PC-3 (cell line): Measurements from ENCODE around the gene PRICKLE1. TPM values are rescaled to one million over a fixed set of nuclear protein-coding genes. Genes with fewer than 3 reads are reported as not detected.

ENCODE experiments used
- ATAC-seq: fragments of 200-7000 bp; cut with Tn5 transposase; 2 replicates; pipeline ENCODE4 v1.9.1; 2020; ENCODE audit warnings: mild to moderate bottlenecking, moderate library complexity
- BruUV-seq: library from RNA; stranded (reverse); fragments of 400-500 nt; replicated peaks from 2 replicates; lab custom pipeline; 2021; lab: Mats Ljungman, UMichigan
- CTCF ChIA-PET: fragments of 300-600 bp; sonication (Branson Sonifier 250); formaldehyde crosslinking; loops from one replicate; lab custom pipeline; 2022; ENCODE audit warnings: antibody characterized with exemption; lab: Charles Lee
- POLR2A ChIA-PET: fragments of 300-600 bp; sonication (Branson Sonifier 250); formaldehyde crosslinking; loops from one replicate; lab custom pipeline; 2022; ENCODE audit warnings: antibody characterized with exemption; ENCODE audit not compliant: unreplicated experiment; lab: Charles Lee
- DNase-seq: peaks from one replicate; pipeline ENCODE4 v3.0.0-alpha.2; 2015
- H2AFZ ChIP-seq: fragments of 300-600 bp; sonication (generic); 2 replicates; pipeline ENCODE4 v1.6.0; 2016; ENCODE audit warnings: antibody characterized with exemption, low read length
- H3F3A ChIP-seq: fragments of 300-600 bp; sonication (generic); one replicate; pipeline ENCODE4 v1.6.0; 2017; ENCODE audit warnings: antibody characterized with exemption, low read length, control low read depth, mild to moderate bottlenecking; ENCODE audit not compliant: unreplicated experiment
- H3K27ac ChIP-seq: fragments of 300-600 bp; sonication (generic); 2 replicates; pipeline ENCODE4 v1.5.1; 2016; ENCODE audit warnings: mild to moderate bottlenecking, low read length
- H3K27me3 ChIP-seq: fragments of 300-600 bp; sonication (generic); 2 replicates; pipeline ENCODE4 v1.6.1; 2016; ENCODE audit warnings: low read length, mixed read lengths
- H3K36me3 ChIP-seq: fragments of 300-600 bp; sonication (generic); 2 replicates; pipeline ENCODE4 v1.6.1; 2016; ENCODE audit warnings: low read depth, mixed run types, low read length, mixed read lengths
- H3K4me1 ChIP-seq: fragments of 300-600 bp; sonication (generic); 2 replicates; pipeline ENCODE4 v1.5.1; 2016; ENCODE audit warnings: low read length; ENCODE audit not compliant: insufficient read depth
- H3K4me2 ChIP-seq: fragments of 300-600 bp; sonication (generic); 2 replicates; pipeline ENCODE4 v1.6.0; 2016; ENCODE audit warnings: low read length
- H3K4me3 ChIP-seq: fragments of 300-600 bp; sonication (generic); 2 replicates; pipeline ENCODE4 v1.5.1; 2016; ENCODE audit warnings: mild to moderate bottlenecking, low read length, mixed read lengths
- H3K79me2 ChIP-seq: fragments of 300-600 bp; sonication (generic); 2 replicates; pipeline ENCODE4 v1.6.1; 2017; ENCODE audit warnings: low read length, mixed read lengths
- H3K9ac ChIP-seq: fragments of 300-600 bp; sonication (generic); 2 replicates; pipeline ENCODE4 v1.6.0; 2016; ENCODE audit warnings: mild to moderate bottlenecking, low read length
- H3K9me2 ChIP-seq: fragments of 300-600 bp; sonication (generic); replicated peaks from 2 replicates; pipeline ENCODE4 v1.6.1; 2016; ENCODE audit warnings: mixed run types, low read length, mixed read lengths
- H3K9me3 ChIP-seq: fragments of 300-600 bp; sonication (generic); 2 replicates; pipeline ENCODE4 v1.6.1; 2016; ENCODE audit warnings: low read length, mixed read lengths
- H4K20me1 ChIP-seq: fragments of 300-600 bp; sonication (generic); 2 replicates; pipeline ENCODE4 v1.6.1; 2016; ENCODE audit warnings: low read length, mixed read lengths
- CTCF ChIP-seq: fragments of 300-600 bp; sonication (generic); conservative IDR thresholded peaks from 2 replicates; pipeline ENCODE4 v1.5.1; 2017; ENCODE audit warnings: antibody characterized with exemption, low read depth, mild to moderate bottlenecking, low read length
- EZH2 ChIP-seq: fragments of 300-600 bp; sonication (generic); IDR thresholded peaks from one replicate; pipeline ENCODE4 v1.6.1; 2017; ENCODE audit warnings: antibody characterized with exemption, mild to moderate bottlenecking, low read length; ENCODE audit not compliant: unreplicated experiment
- EZH2phosphoT487 ChIP-seq: fragments of 300-600 bp; sonication (generic); IDR thresholded peaks from 2 replicates; pipeline ENCODE4 v1.6.1; 2018; ENCODE audit warnings: mild to moderate bottlenecking, antibody characterized with exemption, low read length, borderline replicate concordance
- intact Hi-C: fragments of 100-400 bp; cut with micrococcal nuclease; formaldehyde crosslinking; loops from 2 replicates; pipeline ENCODE4 v1.9.0; 2023
- total RNA-seq: library from RNA; depleted of rRNA; stranded (reverse); fragments of >200 nt; gene quantifications from 2 replicates; pipeline ENCODE4 v1.2.3, GENCODE V29; 2014

Gene PRICKLE1
- total RNA-seq, 1 experiment from 2014 or later = 17.2 TPM

- no peak overlapping the region for H3K9ac ChIP-seq
- H2AFZ ChIP-seq = no peak overlapping the region
- H3K4me2 ChIP-seq = no peak overlapping the region
- H3K27ac ChIP-seq = no peak overlapping the region
- POLR2A ChIA-PET = no interaction called here
- H3K79me2 ChIP-seq = no peaks in the 10 kb centered on the region
- no peaks in the 10 kb centered on the region for H3K9me2 ChIP-seq
- no peak for TF ChIP-seq EZH2phosphoT487
- TF ChIP-seq CTCF = no peak
- TF ChIP-seq EZH2 = no peak
- H3K36me3 ChIP-seq = no peaks in the 10 kb centered on the region
- intact Hi-C loops = no loop called here
- ATAC-seq = no peak
- H3K27me3 ChIP-seq = no peaks in the 10 kb centered on the region
- no peak for DNase-seq
- no peaks in the 10 kb centered on the region for H3K9me3 ChIP-seq
- BruUV-seq = no TSS peak
- H3K4me3 ChIP-seq = no peak overlapping the region
- H3K4me1 ChIP-seq = no peaks in the 10 kb centered on the region
- CTCF ChIA-PET = interaction anchor here (0.6 kb wide), 1 partner anchor 795 kb away, joined by 3 read pairs; no protein-coding TSS in a partner anchor
- no peaks in the 10 kb centered on the region for H3F3A ChIP-seq
- no peaks in the 10 kb centered on the region for H4K20me1 ChIP-seq
Observed at GRCh38 chr12:42490261-42490842, 99.2 kb downstream of the PRICKLE1 start.

GRCh38 chr12:42486407-42486806 lies 103.1 kb downstream of the PRICKLE1 start:
- Histone ChIP-seq H3K4me3 (no peak overlapping the region), H2AFZ (no peak overlapping the region), H3K36me3 (no peaks in the 10 kb centered on the region), H3K9me3 (no peaks in the 10 kb centered on the region), H3K4me2 (no peak overlapping the region), H3K79me2 (peaks cover 22% of the 10 kb centered on the region), H4K20me1 (no peaks in the 10 kb centered on the region), H3K27me3 (no peaks in the 10 kb centered on the region), H3K27ac (no peak overlapping the region), H3K9me2 (no peaks in the 10 kb centered on the region), H3F3A (no peaks in the 10 kb centered on the region), H3K9ac (no peak overlapping the region), H3K4me1 (peaks cover 15% of the 10 kb centered on the region; the same call in 1 of the 2 replicates)
- DNase-seq (no peak), ATAC-seq (no peak)
- TF ChIP-seq CTCF = no peak
- TF ChIP-seq EZH2phosphoT487 = no peak
- no peak for TF ChIP-seq EZH2
- intact Hi-C loops = loop anchor here (10.0 kb wide), 1 partner anchor 678 kb away; no protein-coding TSS in a partner anchor
- no TSS peak for BruUV-seq
- POLR2A ChIA-PET = no interaction called here
- CTCF ChIA-PET = no interaction called here

- intact Hi-C loops = loop anchor here (2.0 to 10.0 kb wide), 2 partner anchors 475 to 679 kb away; no protein-coding TSS in a partner anchor
- no peak overlapping the region for H3K4me3 ChIP-seq
- no peak for DNase-seq
- peaks cover 28% of the 10 kb centered on the region for H3K79me2 ChIP-seq
- ChIA-PET CTCF (no interaction called here), POLR2A (no interaction called here)
- H3K9me2 ChIP-seq = no peaks in the 10 kb centered on the region
- no peak overlapping the region for H2AFZ ChIP-seq
- no peaks in the 10 kb centered on the region for H4K20me1 ChIP-seq
- peaks cover 18% of the 10 kb centered on the region; the same call in 1 of the 2 replicates for H3K4me1 ChIP-seq
- ATAC-seq = no peak
- no peaks in the 10 kb centered on the region for H3K9me3 ChIP-seq
- TF ChIP-seq CTCF (no peak), EZH2phosphoT487 (no peak), EZH2 (no peak)
- H3K4me2 ChIP-seq = no peak overlapping the region
- H3K27me3 ChIP-seq = no peaks in the 10 kb centered on the region
- BruUV-seq = no TSS peak
- H3K27ac ChIP-seq = no peak overlapping the region
- H3K36me3 ChIP-seq = no peaks in the 10 kb centered on the region
- no peak overlapping the region for H3K9ac ChIP-seq
- no peaks in the 10 kb centered on the region for H3F3A ChIP-seq
Observed at GRCh38 chr12:42485823-42486222, 103.7 kb downstream of the PRICKLE1 start.
